Jurkat, Clone E6-1 (cell line): ENCODE results near the gene ILK.

Experiments
- DNase-seq: peaks from one replicate; pipeline ENCODE4 v3.0.0-alpha.2; 2011; ENCODE audit warnings: low read depth, low spot score
- H3K4me3 ChIP-seq: 2 replicates; pipeline ENCODE4 v1.5.1; 2011; ENCODE audit warnings: mild to moderate bottlenecking, low read length, control low read depth, moderate library complexity

The ILK gene

DNA sequence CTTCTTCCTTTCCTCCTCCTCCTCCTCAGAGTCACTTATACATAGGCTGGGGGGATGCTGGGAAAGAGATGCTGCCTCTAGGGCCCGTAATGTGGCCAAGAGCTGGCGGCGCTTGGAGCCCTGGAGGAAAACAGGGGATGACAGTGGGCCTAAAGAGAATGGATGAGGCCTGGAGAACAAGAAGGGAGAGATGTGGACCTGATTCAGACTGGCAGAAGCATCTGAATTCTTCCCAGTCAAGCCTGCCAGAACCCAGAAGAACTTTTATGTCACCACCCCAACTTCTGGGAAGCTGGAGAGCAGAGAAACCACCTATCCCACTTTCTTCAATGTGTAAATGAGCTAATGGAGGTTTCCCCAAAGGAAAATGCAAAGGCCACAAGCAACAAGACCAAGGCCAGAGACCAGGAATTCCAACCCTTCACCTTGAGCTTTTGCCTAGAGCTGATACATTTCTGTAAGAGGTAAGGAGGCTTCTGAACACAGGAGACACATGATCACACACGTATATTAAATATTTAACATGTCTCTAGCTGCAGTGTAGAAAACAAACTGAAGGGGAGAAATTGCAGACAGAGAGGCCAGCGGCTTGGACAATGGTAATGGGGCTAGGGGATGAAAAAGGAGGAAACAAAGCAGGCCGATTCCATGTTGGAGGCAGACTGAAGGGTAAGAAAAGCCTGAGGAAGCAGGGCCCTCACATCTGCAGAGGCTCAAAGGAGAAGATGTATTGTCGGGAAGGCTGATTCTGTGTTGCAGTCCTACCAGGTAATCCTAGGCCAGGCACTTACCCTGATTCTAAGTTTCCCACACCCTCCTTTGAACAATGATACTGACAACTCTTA, 1.3 kb upstream of the ILK start:
- DNase-seq = no peak
- H3K4me3 ChIP-seq = peak overlapping the region; percentile 67

DNA sequence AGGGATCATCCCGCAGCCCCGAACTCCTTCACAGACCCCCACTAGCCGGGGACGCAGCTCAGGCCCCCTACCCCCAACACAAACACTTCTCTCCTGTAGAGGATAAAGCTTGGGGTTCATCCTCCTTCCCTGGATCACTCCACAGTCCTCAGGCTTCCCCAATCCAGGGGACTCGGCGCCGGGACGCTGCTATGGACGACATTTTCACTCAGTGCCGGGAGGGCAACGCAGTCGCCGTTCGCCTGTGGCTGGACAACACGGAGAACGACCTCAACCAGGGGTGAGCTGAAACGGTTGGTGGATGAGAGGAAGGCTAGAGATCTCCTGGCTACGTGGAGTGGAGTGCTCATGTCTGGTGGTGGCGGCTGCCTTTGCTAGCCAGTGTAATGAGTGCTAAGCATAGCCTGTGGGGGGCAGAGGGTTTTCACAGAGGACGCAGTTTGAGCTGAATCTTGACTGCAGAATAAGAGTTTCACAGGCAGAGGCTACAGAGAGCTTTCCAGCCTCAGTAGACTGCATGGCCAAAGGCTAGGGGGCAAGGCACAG, 580 bp downstream of the ILK start:
- DNase-seq = peak; percentile 54
- H3K4me3 ChIP-seq = peak overlapping the region; percentile 67

DNA sequence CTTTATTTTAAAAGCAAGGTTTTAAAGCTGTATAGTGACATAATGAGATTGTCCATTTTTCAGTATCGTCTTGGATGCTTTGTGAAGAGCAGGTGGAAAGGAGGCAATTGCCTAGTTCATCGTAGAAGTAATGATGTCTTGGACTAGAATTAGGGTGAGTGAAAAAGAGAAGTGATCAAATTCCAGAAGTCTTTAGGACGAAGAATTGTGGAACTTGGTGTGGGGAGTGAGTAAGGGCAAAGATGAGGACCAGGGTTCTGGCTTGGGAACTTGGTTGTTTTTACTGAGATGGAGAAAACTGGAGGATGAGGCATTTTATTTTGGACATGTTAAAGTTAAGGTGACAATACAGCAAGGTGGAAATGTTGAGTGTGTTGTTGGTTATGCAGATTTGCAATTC, 1.2 kb downstream of the ILK start:
- peak overlapping the region; percentile 67 for H3K4me3 ChIP-seq
- no peak for DNase-seq

DNA sequence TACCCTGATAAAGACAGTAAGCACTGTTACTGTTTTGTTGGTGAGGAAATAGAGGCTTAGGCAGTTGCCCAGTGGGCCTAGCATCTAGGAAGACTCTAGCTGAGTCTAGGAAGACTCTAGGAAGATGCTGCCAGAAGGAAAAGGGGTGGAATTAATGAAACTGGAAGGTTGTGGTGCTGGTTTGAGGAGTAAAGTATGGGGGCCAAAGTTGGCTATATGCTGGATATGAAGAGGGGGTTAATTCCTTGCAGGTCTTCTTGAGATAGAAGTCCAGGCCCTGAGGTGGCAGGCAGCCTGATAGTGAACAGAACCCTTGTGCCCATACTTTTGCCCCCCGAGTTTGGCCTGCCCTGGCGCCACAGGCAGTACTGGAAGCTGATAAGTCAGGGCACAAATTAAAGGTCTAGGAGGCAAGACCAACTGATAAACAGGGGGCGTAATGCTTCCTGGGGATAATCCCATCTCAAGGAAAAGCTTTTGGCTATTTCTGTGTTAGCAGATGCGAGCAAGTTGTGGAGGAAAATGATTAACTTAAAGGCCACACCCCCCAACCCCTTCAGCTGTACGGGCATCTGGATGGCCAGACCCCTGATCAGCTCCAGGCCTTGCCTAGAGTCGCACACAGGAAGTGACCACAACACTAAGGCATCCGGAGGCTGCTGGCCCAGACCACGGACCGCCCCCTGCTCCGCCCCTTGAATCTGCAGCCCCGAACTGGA, 3.1 kb downstream of the ILK start:
- DNase-seq = no peak
- H3K4me3 ChIP-seq = no peak overlapping the region

DNA sequence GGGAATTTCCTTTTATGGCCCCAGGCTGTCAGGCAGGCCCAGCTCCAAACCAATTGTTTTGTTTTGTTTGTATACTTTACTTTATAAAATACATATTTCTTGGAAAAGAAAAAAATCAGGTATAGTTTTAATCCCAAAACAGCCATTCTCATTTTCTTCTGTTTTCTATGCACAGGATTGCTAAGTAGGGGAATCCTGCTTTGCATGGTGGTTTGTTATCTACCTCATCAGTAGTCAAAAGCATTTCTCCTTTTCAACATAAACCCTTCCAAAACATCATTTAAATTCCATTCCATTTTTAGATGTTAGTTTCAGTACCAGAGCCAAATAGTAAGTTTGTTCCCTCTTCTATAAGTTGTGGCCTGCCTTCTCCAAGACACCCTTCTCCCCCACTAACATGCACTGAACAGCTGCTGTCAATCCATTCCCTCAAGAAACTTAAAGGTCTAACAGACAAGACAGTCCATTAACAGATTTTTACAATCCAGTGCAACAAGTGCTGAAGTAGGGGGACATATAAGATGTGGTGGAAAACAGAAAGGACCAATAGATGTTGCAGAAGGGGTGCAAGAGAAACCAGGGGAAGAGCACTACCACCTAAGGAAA, 3.7 kb downstream of the ILK start:
- no peak for DNase-seq
- H3K4me3 ChIP-seq = no peak overlapping the region

- no peak overlapping the region for H3K4me3 ChIP-seq
- no peak for DNase-seq
Observed at GRCh38 chr11:6608011-6608410, 4.4 kb downstream of the ILK start.

- no peak overlapping the region for H3K4me3 ChIP-seq
- no peak for DNase-seq
Observed at GRCh38 chr11:6608726-6609501, 5.3 kb downstream of the ILK start.

- H3K4me3 ChIP-seq = no peak overlapping the region
- no peak for DNase-seq
Observed at GRCh38 chr11:6609502-6610015, 6.0 kb downstream of the ILK start.

DNA sequence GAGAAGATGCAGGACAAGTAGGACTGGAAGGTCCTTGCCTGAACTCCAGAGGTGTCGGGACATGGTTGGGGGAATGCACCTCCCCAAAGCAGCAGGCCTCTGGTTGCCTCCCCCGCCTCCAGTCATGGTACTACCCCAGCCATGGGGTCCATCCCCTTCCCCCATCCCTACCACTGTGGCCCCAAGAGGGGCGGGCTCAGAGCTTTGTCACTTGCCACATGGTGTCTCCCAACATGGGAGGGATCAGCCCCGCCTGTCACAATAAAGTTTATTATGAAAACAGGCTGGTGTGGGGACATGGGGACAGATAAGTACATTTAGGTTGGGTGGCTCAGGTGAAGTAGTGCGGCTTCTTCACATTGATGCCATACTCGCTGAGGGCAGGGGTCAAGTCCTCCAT, 7.0 kb downstream of the ILK start:
- H3K4me3 ChIP-seq = peak overlapping the region; percentile 90
- no peak for DNase-seq

DNA sequence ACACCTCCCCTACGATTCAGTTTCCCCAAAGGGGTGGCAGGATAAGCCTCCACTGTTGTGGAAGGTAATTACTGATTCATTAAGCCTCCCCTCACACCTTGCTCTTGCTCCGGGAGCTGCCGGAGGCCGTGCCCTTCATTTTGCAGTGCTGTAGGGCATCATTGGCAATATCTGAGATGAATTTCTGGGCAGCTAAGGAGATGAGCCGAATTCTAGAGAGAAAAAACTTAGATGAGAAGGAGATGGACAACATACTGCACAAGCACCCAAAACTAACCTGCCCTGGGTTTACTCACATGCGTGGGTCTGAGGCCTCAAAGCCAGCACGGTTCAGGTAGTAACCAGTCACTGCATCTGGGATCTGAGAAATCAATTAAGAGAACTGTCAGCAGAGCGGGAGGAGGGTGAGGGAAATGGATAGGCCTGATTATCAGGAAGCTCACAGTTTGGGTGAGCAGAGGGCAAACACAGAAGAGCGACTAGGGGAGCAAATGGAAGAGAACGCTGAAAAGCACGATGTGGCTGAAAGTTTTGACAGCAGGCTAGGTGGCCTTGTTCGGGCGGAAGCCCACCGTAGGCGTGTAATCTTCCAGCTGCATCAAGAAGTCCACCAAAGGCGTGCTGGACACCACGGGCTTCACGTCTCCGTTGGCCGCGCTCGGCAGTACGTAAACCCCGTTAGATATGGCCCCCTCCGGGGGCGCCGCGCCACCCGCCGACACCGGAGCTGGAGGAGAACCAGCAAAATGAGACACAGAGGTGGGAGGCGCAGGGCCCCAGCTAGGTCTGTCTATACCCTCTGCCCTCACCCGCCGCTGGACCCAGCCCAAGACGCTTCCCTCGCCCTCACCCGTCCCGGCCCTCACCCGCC, 7.8 kb downstream of the ILK start:
- peak overlapping the region; percentile 90 for H3K4me3 ChIP-seq
- no peak for DNase-seq

DNA sequence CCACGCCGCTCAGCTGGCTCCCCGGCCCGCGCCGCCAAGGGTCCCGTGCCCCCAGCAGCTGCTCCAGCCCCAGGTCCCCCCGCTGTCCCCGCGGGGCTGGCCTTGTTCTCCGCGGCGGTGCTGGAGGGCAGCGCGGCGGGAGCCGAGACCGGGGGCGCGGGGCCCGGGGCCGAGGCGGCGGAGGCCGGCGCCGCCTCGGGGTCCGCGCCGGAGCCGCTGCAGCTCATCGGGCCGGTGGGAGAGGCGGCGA, 8.3 kb downstream of the ILK start:
- DNase-seq = no peak
- H3K4me3 ChIP-seq = peak overlapping the region; percentile 90

GRCh38 chr11:6612213-6613041, 8.9 kb downstream of the ILK start, which contains the start of gene TAF10:
TSS of gene TAF10 (minus strand) at chr11:6612216. CDS start at chr11:6612189, 27 bp downstream.
- peak; percentile 89 for DNase-seq
- H3K4me3 ChIP-seq = peak within 1 kb of the TSS; percentile 90

- DNase-seq = no peak
- no peak overlapping the region for H3K4me3 ChIP-seq
Observed at GRCh38 chr11:6613496-6613895, 9.9 kb downstream of the ILK start.

DNA sequence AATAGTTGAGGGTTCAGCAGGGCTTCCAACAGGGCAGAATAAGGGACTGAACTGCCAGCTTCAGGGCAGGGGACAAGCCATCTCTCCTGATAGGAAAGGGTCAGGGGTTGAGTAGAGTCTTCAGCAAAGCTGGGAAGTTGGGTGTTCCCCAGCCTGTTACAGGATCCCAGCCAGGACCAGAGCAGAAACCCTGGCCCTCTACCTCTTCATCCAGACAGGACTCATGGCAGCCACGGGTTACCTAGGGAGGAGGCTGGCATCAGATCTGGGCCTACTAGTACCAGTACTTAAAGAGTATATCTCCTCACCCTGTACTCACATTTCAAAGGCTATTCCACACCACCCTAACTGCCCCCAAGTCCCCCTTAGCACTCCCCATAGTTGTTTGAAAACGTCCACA, 10.9 kb downstream of the ILK start:
- no peak for DNase-seq

GRCh38 chr11:6615046-6615445, 11.5 kb downstream of the ILK start:
- H3K4me3 ChIP-seq = no peak overlapping the region
- no peak for DNase-seq

More for the DNA sequence above, 10.9 kb downstream of the ILK start:
- H3K4me3 ChIP-seq = no peak overlapping the region

- H3K4me3 ChIP-seq = no peak overlapping the region
- no peak for DNase-seq
Observed at GRCh38 chr11:6615882-6616585, 12.5 kb downstream of the ILK start.
